Uterus (tissue), 2 donors: ENCODE measurements around the gene RPP21.

Source experiments
- CTCF ChIP-seq, 4 experiments: fragments of 200-600 bp in 2 of 4; fragments of 450-650 bp in 2 of 4; sonication (generic) in 2 of 4; IDR thresholded peaks; one replicate each; pipeline ENCODE4 v1.5.1; 2016 to 2019; ENCODE audit warnings: antibody characterized with exemption in 4 of 4, mild to moderate bottlenecking in 2 of 4, moderate library complexity in 1 of 4
- POLR2A ChIP-seq, 2 donors: fragments of 450-650 bp; IDR thresholded peaks; one replicate each; pipeline ENCODE4 v1.6.1; 2016; ENCODE audit warnings: antibody characterized with exemption in 2 of 2, mild to moderate bottlenecking in 1 of 2, moderate library complexity in 1 of 2

GRCh38 chr6:30391240-30391639 lies 46.3 kb downstream of the RPP21 start:
- TF ChIP-seq CTCF (IDR thresholded peaks at IDR 0.05) (no peak), POLR2A (IDR thresholded peaks at IDR 0.05) (no peak)
